HG03442 (cell line): ENCODE results near the gene CTNS.
"Not testable (repeated sequence)": the region's sequence is repeated elsewhere in the genome, so short reads cannot be mapped to it uniquely, and the experiment has no call there.

Source experiments
- ATAC-seq: cut with Tn5 transposase; IDR thresholded peaks from one replicate; pipeline ENCODE4 v1.9.1; 2021; ENCODE audit warnings: mild to moderate bottlenecking, moderate library complexity; ENCODE audit not compliant: unreplicated experiment

Gene CTNS

DNA sequence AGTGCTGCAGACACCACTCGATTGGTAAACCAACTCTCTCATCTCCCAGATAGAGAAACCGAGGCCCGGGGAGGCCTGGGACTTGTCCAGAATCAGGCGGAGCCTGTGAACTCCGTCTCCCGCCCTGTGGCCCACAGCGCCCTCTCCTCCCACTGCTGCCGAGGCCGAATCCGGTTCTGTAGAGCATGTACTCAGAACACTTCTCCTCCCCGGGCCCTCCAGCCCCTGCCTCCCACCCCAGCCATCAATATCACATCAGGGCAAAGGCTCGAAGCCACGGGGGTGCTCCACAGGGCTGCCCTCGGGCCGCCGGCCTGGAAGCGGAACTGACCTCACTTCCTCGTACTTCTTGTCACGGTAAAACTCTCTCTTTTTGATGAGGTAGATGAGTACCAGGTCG is 45.0 kb downstream of the CTNS start:
- no peak for ATAC-seq

DNA sequence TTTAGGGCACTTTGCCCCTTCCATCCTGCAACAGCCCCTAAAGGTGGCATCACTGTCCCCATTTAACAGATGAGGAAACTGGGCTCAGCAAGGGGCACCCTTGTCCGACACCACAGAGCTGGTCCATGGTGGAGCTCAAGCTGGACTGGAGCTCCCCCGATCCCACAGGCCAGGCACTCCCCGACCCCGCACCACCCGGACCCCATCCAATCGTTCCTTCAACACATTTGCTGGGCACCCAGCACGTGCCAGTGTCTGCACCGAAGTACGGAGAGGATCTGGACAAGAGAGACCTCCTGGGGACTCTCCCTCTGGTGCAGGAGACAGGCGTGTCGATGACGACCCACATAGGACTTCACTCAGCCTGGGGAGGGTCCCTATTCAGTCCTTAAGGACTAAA is 45.5 kb downstream of the CTNS start:
- ATAC-seq: no peak

DNA sequence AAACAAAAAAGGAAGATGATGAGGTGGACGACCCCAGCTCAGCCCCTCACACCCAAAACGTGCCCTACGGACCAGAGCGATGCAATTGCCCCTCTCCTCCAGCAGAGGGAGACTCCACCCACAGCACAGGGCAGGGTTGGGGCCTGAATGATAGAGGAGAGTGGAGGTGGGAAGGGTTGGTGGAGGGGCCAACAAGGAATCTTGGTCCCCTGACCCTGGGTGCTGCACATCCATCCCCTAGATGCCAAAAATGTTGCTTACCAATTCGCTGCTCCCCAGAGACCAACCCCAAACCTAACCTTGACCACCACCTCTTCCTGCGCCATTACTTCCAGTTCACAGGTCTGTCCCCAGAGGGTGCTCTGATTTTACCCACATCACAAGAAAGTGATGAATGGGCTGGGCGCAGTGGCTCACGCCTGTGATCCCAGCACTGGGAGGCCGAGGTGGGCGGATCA is 46.5 kb downstream of the CTNS start:
- ATAC-seq: no peak

DNA sequence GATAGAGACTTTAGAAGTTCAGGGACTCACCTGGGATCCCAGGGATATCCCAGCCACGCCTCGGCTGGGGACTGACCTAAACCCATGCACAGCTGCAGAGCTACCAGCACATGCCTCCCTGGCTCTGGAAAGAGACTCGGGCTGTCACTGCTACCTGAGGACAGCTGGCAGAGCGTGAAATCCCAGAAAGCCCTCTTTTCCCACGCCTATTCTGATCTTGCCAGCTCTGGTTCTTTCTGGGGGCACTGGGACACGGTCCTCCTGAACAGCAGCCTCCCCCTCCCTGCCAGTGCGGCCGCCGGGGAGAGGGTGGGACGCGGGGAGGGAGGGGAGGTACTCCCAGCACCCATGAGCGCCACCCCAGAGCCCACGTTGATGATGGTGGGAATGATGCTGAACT is 48.6 kb downstream of the CTNS start:
- ATAC-seq: no peak

DNA sequence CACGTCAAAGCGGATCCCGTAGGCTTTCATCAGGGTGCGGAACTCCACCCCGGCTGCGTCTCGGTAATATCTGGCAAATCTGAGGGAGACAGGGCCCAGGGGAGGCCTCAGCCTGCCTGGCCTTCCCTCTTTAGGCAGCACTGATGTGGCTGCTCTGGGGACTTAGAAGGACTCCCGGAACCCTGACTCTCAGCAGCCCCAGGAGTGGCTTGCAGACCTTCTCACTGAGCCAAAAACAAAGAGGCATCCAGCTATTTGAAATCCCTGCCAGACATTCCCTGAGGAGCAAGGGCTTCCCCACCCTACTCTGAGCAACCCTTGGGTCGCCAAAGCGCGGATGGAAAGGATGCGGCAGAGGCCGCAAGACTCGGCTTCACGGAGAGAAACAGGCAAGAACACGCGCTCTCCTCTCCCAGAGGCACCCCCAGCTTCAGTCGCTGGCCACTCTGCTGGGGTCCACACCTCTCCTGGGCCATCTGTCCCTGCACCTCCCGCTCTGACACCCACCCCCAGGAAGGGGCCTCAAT is 51.5 kb downstream of the CTNS start:
- no peak for ATAC-seq

DNA sequence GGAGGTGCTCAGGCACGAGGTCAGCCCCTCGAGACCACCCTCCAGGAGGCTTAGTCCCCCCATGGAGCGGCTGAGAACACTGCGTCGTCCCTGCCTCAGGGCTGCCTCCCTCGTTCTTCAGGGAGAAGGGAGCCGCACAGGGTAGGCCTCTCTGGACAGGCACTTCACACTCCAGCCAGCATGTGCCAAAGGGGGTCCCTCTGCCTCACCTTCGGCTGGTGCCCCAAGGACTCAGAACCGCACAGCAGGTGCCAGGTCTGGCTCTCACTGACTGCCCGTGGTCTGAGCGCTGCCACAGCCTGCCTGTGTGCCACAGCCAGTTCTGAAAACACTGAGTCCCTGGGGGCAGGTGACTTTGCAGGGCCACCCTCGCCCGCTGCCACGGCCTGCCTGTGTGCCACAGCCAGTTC is 52.3 kb downstream of the CTNS start:
- ATAC-seq: no peak

DNA sequence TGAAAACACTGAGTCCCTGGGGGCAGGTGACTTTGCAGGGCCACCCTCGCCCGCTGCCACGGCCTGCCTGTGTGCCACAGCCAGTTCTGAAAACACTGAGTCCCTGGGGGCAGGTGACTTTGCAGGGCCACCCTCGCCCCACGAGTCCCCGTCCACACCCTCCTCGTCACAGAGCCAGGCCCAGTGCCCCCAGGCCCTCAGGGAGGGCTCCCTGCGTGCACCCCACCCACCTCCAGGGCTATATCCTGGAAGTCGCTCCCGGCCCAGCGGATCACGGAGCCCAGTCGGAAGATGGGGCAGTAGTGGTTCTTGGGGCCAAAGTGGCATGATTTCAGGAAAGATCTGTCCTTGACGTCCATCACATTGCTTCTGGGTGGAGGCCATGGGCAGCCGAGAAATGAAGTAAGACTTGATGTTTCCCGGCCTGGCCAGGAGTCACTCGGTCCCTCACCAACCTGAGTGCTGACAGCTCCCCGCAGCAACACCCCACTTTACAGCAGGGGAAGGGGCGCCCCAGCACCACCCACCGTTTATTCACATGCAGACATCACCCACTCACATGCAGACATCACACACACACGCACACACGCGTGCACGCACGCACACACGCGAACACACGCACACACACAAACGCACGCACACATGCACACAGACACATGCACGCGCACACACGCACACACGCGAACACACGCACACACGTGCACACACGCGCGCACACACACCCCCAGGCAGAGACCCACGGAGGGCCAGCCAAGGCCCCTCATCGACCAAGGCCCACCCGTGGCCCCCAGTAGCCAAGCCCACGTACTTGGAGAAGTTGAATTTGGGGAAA is 52.9 kb downstream of the CTNS start:
- no peak for ATAC-seq

DNA sequence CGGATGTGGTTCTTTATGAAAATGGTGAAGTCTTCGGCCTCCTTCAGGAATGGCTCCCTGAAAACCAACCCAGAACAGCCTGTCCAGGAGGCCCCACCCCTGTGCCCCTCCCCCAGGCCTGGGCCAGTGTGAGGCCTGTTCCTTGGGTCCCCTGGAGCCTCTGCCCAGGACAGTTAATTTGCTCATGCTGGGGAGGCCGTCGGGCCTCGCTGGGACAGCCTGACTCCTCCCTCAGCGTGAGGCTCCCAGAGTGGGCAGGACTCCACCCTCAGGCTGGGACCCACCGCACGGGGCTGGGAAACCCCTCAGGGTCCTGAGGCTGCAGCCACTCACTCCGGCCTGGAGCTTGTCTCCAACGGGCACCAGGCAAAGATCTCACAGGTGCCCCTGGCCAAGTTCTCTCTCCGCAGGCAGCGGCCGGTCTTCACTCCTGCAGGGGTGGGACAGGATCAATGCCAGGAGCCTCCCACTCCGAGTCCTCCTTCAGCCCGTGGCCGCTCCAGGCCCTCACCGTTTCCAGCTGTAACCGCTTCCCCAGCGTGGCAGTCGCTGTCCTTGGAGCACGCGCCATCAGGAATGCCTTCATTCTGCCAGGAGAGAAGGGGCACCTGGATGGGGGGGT is 53.6 kb downstream of the CTNS start:
- ATAC-seq: no peak

DNA sequence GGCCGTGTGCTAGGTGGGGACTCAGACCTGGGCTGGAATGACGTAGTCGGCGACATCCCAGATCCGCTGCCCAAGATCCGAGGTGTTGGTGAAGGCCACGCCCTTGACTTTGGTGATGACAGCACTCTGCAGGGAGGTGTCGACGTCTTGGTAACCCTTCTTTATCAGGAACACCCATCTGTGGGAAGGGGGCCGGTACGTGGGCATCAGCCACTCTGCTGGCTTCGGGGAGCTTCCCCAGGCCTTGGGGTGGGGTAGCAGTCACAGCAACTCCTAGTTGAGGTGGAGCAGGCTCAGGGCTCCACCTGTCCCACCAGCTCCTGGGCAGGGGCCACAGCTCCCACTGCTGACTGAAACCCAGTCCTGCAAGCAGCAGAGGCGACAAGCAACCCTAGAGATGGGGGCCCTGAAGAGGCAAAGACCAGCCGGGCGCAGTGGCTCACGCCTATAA is 55.1 kb downstream of the CTNS start:
- no peak for ATAC-seq

DNA sequence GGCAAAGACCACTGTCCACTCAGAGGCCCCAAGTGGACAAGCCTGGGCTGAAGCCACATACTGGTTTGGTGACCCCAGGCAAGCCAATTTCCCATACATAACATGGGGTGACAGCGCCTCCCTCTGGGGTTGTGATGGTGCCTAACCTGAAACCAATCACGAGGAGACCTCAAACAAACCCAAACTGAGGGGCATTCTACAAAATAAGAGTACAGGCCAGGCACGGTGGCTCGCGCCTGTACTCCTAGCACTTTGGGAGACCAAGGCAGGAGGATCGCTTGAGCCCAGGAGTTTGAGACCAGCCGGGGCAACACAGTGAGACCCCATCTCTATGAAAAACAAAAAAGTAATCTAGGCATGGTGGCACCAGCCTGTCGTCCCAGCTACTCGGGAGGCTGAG is 55.8 kb downstream of the CTNS start:
- no peak for ATAC-seq

DNA sequence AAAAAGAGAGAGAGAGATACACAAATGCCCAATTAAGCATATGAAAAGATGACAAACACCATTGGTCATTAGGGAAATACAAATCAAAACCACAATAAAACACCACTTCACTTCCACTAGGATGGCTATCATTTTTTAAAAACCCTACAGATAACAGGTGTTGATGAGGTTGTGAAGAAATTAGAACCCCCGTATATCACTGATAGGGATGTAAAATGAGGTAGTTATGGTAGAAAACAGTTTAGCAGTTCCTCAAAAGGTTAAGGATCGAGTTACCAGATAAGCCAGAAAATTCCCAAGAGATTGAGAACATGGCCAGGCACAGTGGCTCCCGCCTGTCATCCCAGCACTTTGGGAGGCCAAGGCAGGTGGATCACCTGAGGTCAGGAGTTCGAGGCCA is 56.6 kb downstream of the CTNS start:
- ATAC-seq: no peak

DNA sequence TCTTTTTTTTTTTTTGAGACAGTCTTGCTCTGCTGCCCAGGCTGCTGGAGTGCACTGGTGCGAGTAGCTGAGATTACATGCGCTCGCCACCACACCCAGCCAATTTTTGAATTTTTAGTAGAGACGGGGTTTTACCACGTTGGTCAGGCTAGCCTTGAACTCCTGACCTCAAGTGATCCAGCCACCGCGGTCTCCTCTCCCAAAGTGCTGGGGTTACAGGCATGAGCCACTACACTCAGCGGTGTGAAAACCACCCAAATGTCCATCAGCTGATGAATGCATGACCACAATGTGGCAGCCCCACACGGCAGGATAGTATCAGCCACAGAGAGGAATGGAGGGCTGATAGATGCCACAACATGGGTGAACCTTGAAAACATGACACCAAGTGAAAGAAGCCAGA is 57.3 kb downstream of the CTNS start:
- peak; percentile 50 for ATAC-seq

DNA sequence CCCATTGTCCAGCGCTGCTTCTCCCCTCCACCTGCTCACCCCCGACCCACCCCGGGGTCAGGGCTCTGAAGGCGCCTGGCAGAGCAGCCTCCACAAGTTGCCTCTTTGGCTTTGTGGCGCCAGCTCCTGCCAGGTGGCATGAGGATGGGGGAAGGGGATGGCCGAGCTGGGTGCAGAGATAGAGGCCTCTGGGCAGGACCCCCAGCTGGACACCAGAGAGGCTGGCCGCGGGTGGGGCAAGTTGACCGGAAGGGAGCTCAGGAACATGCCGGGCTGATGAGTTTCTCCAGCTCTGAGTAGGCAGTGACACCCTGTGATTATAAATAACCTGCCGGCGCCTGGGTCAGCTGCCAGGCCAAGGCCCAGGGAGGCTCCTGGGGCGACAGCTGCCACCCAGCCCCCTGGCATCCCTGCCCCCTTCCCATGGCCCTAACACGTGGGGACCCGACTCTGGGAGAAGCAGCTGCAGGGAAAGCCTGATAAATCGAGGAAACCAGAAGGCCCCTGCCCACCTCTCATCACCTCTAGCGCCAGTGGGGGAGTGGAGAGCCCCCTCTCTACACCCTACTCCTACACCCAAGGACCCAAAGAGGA is 58.7 kb downstream of the CTNS start:
- no peak for ATAC-seq

DNA sequence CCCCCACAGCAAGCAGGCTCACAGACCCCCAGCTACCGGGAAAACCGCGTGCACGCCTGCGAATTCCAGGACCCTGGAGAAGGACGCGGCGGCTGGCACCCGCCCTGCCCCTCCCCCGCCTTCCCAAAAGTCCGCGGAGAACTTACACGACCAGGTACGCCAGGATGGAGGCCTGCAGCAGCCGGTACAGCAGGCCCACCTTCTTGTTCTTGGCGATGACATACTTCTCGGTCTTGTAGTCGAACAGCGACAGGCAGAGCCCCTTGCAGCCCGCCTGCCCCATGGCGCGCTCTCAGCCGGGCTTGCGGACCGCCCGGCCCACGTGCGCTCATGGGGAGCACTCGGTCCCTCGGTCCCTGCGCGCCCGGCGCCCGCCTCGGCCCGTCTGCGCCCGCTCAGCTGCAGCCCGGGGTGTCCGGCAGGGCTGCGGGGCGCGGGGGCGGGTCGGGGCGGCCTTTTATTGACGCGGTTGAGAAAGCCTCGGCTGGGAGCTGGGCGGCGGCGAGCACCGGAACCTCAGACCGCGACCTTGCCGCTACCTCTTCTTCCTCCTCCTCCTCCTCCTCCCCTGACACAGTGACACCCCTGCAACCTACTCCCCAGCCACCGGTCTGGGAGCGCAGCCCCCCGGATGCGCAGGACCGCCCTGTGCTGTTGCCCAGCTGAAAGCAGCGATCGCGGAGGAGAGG is 59.3 kb downstream of the CTNS start, which contains the start of gene P2RX5:
Gene P2RX5 (minus strand): TSS at position 433 of the 689 bp plus-strand sequence. CDS start 150 bp downstream, at position 283.
- ATAC-seq: no peak

DNA sequence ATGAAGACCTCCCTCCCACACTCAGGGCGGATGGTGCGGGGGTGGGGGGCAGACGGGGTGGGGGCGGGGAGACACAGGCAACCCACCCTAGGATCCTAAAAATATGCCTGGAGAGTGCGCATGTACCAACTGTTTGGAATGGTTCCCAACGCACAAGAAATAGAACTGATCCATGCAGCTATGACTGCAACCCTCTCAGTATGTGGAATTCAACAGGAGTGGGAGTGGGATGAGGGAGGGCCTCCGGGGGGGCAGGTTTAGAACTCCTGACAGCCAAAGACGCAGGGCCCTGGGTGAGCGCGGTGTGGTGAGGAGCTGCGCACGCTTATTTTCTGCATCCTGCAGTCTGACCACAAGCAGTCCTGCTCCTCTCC is 60.5 kb downstream of the CTNS start:
- no peak for ATAC-seq

DNA sequence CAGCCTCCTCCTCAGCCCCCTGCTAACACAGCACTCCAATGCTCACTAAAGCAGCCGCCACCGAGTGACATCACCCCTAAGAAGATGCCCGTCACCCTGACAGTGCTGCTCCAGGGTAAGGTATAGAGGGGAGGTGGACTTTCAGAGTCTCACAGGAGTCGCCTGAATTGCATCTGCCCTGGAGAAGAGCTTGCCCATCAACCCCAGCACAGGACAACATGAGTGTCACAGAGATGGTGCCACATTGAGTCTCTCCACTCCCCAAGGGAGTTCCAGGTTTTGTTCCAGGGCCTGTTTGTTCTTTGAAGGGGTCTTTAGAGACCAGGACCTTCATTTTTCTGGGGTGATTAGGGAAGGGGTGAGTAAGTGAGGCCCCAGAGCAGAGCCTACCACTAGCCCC is 61.6 kb downstream of the CTNS start:
- ATAC-seq: no peak

DNA sequence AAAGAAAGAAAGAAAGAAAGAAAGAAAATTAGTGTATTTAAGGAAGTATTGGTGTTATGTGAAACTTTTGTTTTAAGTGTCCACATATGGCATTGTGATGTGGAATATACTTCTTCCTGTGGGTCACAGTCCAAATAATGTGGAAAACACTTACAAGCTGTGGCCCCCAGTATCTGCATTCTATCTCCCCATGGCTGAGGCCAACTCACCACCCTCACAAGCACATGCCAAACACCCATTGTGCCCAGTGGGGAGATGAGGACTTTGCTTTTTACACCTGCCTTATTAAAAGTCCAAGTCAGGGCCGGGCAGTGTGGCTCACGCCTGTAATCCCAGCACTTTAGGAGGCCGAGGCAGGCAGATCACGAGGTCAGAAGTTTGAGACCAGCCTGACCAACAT is 63.4 kb downstream of the CTNS start:
- no peak for ATAC-seq

DNA sequence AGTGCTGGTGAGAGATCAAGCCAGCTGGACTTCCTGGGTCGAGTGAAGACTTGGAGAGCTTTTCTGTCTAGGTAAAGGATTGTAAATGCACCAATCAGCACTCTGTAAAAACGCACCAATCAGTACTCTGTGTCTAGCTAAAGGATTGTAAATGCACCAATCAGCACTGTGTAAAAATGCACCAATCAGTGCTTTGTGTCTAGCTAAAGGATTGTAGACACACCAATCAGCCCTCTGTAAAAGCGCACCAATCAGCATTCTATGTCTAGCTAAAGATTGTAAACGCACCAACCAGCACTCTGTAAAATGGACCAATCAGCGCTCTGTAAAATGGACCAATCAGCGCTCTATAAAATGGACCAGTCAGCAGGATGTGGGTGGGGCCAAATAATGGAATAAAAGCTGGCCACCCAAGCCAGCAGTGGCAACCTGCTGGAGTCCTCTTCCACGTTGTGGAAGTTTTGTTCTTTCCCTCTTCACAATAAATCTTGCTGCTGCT is 65.5 kb downstream of the CTNS start:
- ATAC-seq: not testable (repeated sequence)

DNA sequence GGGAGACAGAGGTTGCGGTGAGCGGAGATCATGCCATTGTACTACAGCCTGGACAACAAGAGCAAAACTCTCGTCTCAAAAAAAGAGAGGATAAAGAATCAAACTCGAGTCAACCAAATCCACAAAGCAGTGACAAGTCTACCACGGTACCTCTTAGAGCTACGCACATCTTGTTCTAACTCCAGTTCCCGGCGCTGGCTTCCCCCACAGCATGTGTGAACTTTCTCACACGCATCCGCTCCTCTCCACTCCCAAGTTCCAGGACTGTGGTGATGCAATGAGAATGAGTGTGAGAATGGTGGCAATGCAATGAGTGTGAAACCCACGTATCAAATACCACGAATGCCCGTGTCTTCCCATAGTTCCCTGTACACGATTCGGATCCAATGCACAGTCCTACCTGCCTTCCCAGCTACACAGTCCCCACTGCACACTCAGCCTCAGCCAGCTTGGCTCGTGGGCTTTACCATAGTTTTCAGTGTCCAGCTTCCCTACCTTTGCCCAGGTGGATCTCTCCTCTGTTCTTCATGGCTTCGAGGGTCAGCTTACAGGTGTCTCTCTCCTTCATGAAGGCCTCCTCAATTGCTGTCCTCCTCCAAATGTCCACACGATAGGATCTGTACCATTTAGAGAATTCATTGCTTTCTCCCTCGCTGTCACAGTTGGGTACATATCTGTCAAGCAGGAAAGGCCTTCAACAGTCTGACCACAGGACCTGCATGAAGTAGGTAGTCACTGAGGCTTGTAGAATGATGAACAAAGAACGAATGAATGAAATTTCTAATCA is 68.6 kb downstream of the CTNS start:
- ATAC-seq: no peak

DNA sequence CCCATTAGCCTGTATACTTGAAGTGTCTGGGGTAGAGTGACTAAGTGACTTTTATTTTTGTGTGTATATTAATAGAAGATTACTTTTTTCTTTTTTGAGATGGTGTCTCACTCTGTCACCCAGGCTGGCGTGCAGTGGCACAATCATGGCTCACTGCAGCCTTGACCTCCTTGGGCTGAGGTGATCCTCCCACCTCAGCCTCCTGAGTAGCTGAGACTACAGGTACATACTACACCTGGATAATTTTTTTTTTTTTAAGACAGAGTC is 69.1 kb downstream of the CTNS start:
- ATAC-seq: not testable (repeated sequence)
